SK-N-SH treated with all-trans-retinoic acid at 6 μM for 48 hours (cell line): Measurements from ENCODE around the gene LAMA5.

Experiments used
- ATAC-seq: fragments of 200-7000 bp; cut with Tn5 transposase; 3 replicates; pipeline ENCODE4 v1.9.1; 2020; ENCODE audit warnings: mild to moderate bottlenecking, moderate library complexity
- ARNTL ChIP-seq: fragments of 450-650 bp; formaldehyde crosslinking; IDR thresholded peaks from 2 replicates; pipeline ENCODE4 v1.5.0; 2020; ENCODE audit warnings: low read depth, mild to moderate bottlenecking, moderate library complexity, borderline replicate concordance
- BACH2 ChIP-seq: fragments of 250-450 bp; sonication (Bioruptor Pico); IDR thresholded peaks from 2 replicates; pipeline ENCODE4 v1.9.0; 2021; ENCODE audit warnings: mild to moderate bottlenecking, borderline replicate concordance
- CREB5 ChIP-seq: fragments of 250-450 bp; sonication (Bioruptor Pico); IDR thresholded peaks from 2 replicates; pipeline ENCODE4 v1.5.1; 2020; ENCODE audit warnings: low read depth, mild to moderate bottlenecking, moderate library complexity
- CSDC2 ChIP-seq: fragments of 250-450 bp; sonication (Bioruptor Pico); IDR thresholded peaks from 2 replicates; pipeline ENCODE4 v1.5.0; 2020; ENCODE audit warnings: mild to moderate bottlenecking, moderate library complexity
- CSRNP3 ChIP-seq: fragments of 250-450 bp; sonication (Bioruptor Pico); IDR thresholded peaks from 2 replicates; pipeline ENCODE4 v1.5.1; 2021; ENCODE audit warnings: mild to moderate bottlenecking, moderate library complexity
- ESRRG ChIP-seq: fragments of 250-450 bp; sonication (Bioruptor Pico); IDR thresholded peaks from 2 replicates; pipeline ENCODE4 v1.6.1; 2021; ENCODE audit warnings: mild to moderate bottlenecking
- GLIS3 ChIP-seq: fragments of 250-450 bp; sonication (Bioruptor Pico); IDR thresholded peaks from 2 replicates; pipeline ENCODE4 v1.5.0; 2020; ENCODE audit warnings: mild to moderate bottlenecking, moderate library complexity
- ISL1 ChIP-seq: fragments of 250-450 bp; sonication (Bioruptor Pico); IDR thresholded peaks from 2 replicates; pipeline ENCODE4 v2.1.2; 2022; ENCODE audit warnings: mild to moderate bottlenecking, moderate library complexity
- OSR1 ChIP-seq: fragments of 250-450 bp; sonication (Bioruptor Pico); IDR thresholded peaks from 2 replicates; pipeline ENCODE4 v1.8.0; 2022; ENCODE audit warnings: moderate library complexity, mild to moderate bottlenecking, inconsistent platforms
- POU6F1 ChIP-seq: fragments of 250-450 bp; sonication (Bioruptor Pico); IDR thresholded peaks from 2 replicates; pipeline ENCODE4 v1.8.0; 2021; ENCODE audit warnings: low read depth, mild to moderate bottlenecking, moderate library complexity, borderline replicate concordance
- PPARA ChIP-seq: fragments of 250-450 bp; sonication (Bioruptor Pico); IDR thresholded peaks from 2 replicates; pipeline ENCODE4 v1.5.0; 2020; ENCODE audit warnings: mild to moderate bottlenecking, borderline replicate concordance
- TCF4 ChIP-seq: fragments of 250-450 bp; sonication (Bioruptor Pico); IDR thresholded peaks from 2 replicates; pipeline ENCODE4 v1.8.0; 2021; ENCODE audit warnings: mild to moderate bottlenecking, moderate library complexity, borderline replicate concordance
- TOX ChIP-seq: fragments of 250-450 bp; sonication (Bioruptor Pico); IDR thresholded peaks from 2 replicates; pipeline ENCODE4 v1.8.0; 2021; ENCODE audit warnings: mild to moderate bottlenecking, moderate library complexity, borderline replicate concordance
- ZC3H10 ChIP-seq: fragments of 250-450 bp; sonication (Bioruptor Pico); IDR thresholded peaks from 2 replicates; pipeline ENCODE4 v1.5.1; 2021; ENCODE audit warnings: mild to moderate bottlenecking, moderate library complexity
- ZFP3 ChIP-seq: fragments of 250-450 bp; sonication (Bioruptor Pico); IDR thresholded peaks from 2 replicates; pipeline ENCODE4 v1.5.0; 2020; ENCODE audit warnings: mild to moderate bottlenecking, moderate library complexity
- ZFP30 ChIP-seq: fragments of 450-650 bp; formaldehyde crosslinking; IDR thresholded peaks from 2 replicates; pipeline ENCODE4 v1.5.0; 2022; ENCODE audit warnings: mild to moderate bottlenecking, moderate library complexity
- ZNF565 ChIP-seq: fragments of 450-650 bp; formaldehyde crosslinking; conservative IDR thresholded peaks from 2 replicates; pipeline ENCODE4 v1.5.0; 2020; ENCODE audit warnings: low read depth, mild to moderate bottlenecking, moderate library complexity
- ZNF70 ChIP-seq: fragments of 450-650 bp; formaldehyde crosslinking; IDR thresholded peaks from 2 replicates; pipeline ENCODE4 v1.5.0; 2020; ENCODE audit warnings: mild to moderate bottlenecking, moderate library complexity
- ZNF8 ChIP-seq: fragments of 450-650 bp; formaldehyde crosslinking; IDR thresholded peaks from 2 replicates; pipeline ENCODE4 v1.5.0; 2020; ENCODE audit warnings: mild to moderate bottlenecking, moderate library complexity
- TF ChIP-seq, protein P1 (sequence below): fragments of 250-450 bp; sonication (Bioruptor Pico); IDR thresholded peaks from 2 replicates; pipeline ENCODE4 v1.5.0; 2020; ENCODE audit warnings: mild to moderate bottlenecking, moderate library complexity

The LAMA5 gene

DNA sequence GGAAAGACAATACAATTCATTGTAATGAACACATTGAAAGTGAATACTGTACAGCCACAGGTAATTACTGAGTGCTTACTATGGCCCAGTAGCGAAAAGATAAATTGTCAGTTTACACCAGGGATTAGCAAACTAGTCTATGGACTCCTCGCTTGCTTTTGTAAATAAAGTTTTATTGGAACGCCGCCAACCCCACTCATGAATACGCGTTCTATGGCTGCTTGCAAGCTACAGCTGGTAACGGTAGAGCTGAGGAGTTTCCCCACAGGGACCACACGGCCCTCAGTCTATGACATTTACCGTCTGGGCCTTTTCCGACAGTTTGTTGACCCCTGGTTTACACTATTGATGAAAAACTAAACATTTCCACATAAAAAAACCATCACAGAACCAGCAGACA, 24.2 kb downstream of the LAMA5 start:
- TF ChIP-seq ZFP3 (CRISPR knock-in tag) (no peak), ISL1 (no peak), ESRRG (CRISPR knock-in tag) (no peak), PPARA (CRISPR knock-in tag) (no peak), ZFP30 (CRISPR knock-in tag) (no peak), ARNTL (CRISPR knock-in tag) (no peak), CSDC2 (no peak), POU6F1 (CRISPR knock-in tag) (no peak), TOX (CRISPR knock-in tag) (no peak), CREB5 (no peak), ZNF565 (CRISPR knock-in tag) (no peak)
- TF ChIP-seq, protein P1, sequence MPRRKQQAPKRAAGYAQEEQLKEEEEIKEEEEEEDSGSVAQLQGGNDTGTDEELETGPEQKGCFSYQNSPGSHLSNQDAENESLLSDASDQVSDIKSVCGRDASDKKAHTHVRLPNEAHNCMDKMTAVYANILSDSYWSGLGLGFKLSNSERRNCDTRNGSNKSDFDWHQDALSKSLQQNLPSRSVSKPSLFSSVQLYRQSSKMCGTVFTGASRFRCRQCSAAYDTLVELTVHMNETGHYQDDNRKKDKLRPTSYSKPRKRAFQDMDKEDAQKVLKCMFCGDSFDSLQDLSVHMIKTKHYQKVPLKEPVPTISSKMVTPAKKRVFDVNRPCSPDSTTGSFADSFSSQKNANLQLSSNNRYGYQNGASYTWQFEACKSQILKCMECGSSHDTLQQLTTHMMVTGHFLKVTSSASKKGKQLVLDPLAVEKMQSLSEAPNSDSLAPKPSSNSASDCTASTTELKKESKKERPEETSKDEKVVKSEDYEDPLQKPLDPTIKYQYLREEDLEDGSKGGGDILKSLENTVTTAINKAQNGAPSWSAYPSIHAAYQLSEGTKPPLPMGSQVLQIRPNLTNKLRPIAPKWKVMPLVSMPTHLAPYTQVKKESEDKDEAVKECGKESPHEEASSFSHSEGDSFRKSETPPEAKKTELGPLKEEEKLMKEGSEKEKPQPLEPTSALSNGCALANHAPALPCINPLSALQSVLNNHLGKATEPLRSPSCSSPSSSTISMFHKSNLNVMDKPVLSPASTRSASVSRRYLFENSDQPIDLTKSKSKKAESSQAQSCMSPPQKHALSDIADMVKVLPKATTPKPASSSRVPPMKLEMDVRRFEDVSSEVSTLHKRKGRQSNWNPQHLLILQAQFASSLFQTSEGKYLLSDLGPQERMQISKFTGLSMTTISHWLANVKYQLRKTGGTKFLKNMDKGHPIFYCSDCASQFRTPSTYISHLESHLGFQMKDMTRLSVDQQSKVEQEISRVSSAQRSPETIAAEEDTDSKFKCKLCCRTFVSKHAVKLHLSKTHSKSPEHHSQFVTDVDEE (CRISPR knock-in tag): no peak
- TF ChIP-seq, all 23 proteins: peak for 0
- ATAC-seq: no peak

DNA sequence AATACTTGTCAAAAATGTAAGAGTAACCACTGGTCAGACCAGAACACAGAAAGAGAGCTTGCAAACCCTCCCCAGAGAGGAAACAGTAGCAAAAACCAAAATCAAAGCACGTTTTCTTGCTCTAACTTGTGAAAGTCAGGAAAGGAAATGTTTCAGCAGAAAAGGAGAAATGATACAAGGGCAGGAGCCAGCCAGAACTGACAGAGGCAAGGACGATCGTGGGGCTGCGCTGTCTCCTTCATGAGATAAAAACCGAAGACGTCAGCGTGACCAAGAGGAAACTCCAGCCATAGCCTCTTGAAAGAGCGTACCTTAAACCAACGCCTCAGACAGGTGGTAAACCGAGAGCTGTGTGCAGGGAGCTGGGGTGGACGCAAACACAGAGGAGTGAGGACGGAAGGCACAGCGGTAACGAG, 27.5 kb downstream of the LAMA5 start:
- TF ChIP-seq ARNTL (CRISPR knock-in tag) (no peak), CSRNP3 (CRISPR knock-in tag) (no peak), ZFP30 (CRISPR knock-in tag) (no peak), POU6F1 (CRISPR knock-in tag) (no peak), ESRRG (CRISPR knock-in tag) (no peak), ZFP3 (CRISPR knock-in tag) (no peak), OSR1 (CRISPR knock-in tag) (no peak), GLIS3 (CRISPR knock-in tag) (no peak), CREB5 (no peak), TCF4 (CRISPR knock-in tag) (no peak)
- no peak for ATAC-seq

DNA sequence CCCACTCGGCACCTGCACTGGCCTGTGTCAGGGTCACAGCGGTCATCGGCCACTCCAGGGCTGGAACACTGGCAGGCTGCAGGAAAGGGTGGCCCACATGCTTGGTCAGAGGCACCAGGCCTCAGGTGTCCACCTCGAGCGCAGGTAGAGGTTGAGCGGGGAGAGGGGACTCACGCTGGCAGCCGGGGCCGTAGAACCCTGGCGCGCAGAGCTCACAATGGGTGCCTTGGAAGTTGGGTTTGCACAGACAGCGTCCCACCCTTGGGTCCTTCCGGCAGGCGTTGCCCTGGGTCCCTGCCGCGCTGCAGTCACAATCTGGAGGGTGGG, 28.9 kb downstream of the LAMA5 start:
- ATAC-seq: no peak
- TF ChIP-seq ZNF8 (no peak), ZFP30 (CRISPR knock-in tag) (no peak), ZC3H10 (no peak), GLIS3 (CRISPR knock-in tag) (no peak), TCF4 (CRISPR knock-in tag) (no peak), TOX (CRISPR knock-in tag) (no peak), ZNF70 (CRISPR knock-in tag) (no peak), OSR1 (CRISPR knock-in tag) (no peak), PPARA (CRISPR knock-in tag) (no peak), POU6F1 (CRISPR knock-in tag) (no peak), ZFP3 (CRISPR knock-in tag) (no peak), CREB5 (no peak), BACH2 (CRISPR knock-in tag) (no peak), CSDC2 (no peak)
- TF ChIP-seq, protein P1 (CRISPR knock-in tag): no peak
